LNCaP clone FGC (cell line): Measurements from ENCODE around the gene CCDC90B.

ENCODE experiments used
- DNase-seq: peaks from one replicate; pipeline ENCODE4 v3.0.0-alpha.2; 2011; ENCODE audit warnings: low read depth
- H3K4me3 ChIP-seq: 2 replicates; pipeline ENCODE4 v1.5.1; 2011; ENCODE audit warnings: mild to moderate bottlenecking, low read depth, low read length, control low read depth
- TF ChIP-seq, protein P1 (sequence below): IDR thresholded peaks from 2 replicates; pipeline ENCODE4 v1.5.1; 2012; ENCODE audit warnings: mild to moderate bottlenecking; ENCODE audit not compliant: control insufficient read depth, insufficient read depth; ENCODE audit errors: extremely low read depth

CCDC90B gene

DNA sequence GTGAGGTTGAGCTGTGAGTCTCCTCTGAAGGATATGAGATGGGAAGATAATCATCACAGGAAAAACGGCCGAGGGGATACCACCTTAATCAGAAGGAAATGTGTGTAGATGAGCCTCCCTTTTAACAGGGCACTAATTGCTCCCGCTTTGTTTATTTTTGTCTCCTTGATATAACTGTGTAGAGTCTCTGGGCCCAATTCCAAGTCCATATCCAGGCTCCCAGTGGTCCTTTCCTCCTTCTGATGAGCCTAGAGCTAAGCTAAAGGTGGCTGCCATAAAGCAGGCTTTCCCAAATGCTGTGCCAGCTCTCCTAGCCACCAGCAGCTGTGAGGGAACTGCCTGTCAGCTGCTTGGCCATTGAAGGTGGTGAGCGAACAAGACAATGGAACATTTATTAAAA is 17.1 kb upstream of the CCDC90B start:
- H3K4me3 ChIP-seq, result no peak overlapping the region
- peak; percentile 46 for DNase-seq
- TF ChIP-seq, protein P1, sequence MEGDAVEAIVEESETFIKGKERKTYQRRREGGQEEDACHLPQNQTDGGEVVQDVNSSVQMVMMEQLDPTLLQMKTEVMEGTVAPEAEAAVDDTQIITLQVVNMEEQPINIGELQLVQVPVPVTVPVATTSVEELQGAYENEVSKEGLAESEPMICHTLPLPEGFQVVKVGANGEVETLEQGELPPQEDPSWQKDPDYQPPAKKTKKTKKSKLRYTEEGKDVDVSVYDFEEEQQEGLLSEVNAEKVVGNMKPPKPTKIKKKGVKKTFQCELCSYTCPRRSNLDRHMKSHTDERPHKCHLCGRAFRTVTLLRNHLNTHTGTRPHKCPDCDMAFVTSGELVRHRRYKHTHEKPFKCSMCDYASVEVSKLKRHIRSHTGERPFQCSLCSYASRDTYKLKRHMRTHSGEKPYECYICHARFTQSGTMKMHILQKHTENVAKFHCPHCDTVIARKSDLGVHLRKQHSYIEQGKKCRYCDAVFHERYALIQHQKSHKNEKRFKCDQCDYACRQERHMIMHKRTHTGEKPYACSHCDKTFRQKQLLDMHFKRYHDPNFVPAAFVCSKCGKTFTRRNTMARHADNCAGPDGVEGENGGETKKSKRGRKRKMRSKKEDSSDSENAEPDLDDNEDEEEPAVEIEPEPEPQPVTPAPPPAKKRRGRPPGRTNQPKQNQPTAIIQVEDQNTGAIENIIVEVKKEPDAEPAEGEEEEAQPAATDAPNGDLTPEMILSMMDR, result no peak

DNA sequence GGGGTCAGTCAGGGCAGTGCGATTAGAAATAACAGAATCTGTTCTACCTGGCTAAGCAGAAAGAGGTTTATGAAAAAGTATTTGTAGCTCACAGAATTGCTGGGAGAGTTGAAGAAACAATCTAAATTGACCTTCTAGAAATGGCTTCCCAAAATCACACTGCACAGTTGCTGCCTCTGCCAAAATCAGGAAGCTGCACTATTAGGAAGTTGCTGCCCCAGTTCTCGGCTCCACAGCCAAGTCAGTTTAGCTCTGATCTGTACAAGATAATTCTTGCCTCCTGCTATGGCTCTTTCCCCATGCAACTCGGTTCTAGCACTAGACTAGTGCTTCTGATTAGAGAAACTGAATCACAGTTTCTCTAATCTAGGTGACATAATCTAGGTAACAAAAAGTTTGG is 16.0 kb upstream of the CCDC90B start:
- TF ChIP-seq, protein P1, result no peak

DNA sequence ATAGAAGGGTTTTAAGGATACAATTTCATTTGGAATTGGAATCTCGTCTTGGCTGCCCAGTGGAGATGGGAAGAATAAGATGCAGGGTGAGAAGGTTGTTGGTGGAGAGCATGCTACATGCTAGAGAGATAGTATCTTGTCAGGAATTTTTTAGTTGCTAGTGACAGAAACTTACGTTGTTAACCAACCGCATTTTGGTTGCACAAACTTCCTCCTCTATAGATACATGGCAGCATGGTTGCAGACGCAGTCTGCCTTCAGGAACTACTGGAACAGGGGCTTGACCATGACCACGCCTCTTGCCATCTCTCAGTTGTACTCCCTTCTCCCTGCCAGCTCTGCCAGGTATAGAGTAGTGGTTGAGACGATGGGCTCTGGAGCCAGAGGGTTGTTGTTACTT is 13.5 kb upstream of the CCDC90B start:
- no peak overlapping the region for H3K4me3 ChIP-seq
- TF ChIP-seq, protein P1, result no peak
- no peak for DNase-seq

More for the DNA sequence above, 16.0 kb upstream of the CCDC90B start:
- DNase-seq, result no peak
- no peak overlapping the region for H3K4me3 ChIP-seq

DNA sequence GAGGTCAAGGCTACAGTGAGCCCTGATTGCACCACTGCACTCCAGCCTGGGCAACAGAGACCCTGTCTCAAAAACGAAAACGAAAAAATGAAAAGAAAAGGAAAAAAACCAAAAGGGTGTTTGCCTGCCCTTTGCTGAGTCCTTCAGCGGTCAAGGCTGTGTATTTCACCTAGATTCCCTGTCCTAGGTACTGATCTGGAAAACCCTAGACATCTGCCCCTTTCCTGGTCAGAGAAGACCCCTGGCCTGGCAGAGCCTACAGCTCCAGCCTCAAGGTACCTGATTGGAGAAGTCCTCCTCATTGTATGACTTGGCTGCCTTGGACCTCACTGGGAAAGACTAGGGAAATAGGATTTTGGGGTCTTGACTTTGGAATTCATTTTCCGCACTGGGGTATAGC is 8.0 kb upstream of the CCDC90B start:
- TF ChIP-seq, protein P1, result no peak
- no peak overlapping the region for H3K4me3 ChIP-seq
- no peak for DNase-seq

DNA sequence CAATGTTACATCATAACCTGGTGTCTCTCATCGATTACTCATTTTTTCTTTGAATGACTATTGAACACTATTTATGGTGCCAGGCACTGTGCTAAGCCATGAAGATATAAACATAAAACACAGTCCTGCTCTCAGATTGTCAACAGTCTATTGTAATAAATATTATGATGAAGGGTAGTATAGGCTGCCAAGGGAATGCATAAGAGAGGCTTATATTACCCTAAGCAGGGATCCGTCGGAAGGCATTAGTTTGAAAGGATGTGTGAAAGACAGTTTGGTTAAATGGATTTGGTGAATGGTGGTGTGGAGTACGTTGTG is 7.2 kb upstream of the CCDC90B start:
- no peak for DNase-seq
- H3K4me3 ChIP-seq, result no peak overlapping the region
- TF ChIP-seq, protein P1, result no peak

DNA sequence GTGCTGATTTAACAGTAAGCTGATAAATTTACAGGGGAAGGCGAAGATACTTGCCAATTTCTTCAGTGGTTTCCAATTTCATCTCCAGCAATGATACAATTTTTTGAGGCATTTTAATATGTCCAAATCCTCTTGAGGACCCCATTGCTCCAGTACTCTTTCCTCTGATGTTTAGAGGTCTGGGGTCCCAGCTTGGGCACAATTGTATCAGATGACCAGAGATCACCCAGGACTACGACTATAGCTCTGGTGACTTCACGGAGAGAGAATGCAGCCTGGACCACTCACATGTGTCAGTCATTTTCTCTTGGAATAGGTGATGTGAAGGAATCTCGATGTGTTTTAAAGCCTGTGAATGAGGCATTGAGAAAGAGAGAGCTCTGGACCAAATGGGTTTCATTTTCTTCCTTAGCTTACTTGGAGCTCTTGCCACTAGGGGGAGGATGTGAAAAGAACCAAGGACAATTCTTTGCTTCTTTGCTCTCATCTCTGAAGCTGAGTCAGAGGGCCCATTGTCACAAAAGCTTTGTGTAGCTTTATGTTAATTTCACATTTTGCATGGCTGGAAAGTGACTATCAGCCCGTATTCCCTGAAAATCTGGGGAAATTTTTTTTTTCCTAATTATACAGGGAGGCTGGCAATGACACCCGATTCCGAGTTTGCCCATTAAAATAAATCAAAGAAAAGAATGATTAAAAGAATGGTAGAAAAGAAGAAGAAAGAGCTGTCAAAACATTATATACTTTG is 6.7 kb upstream of the CCDC90B start:
- H3K4me3 ChIP-seq, result no peak overlapping the region

DNA sequence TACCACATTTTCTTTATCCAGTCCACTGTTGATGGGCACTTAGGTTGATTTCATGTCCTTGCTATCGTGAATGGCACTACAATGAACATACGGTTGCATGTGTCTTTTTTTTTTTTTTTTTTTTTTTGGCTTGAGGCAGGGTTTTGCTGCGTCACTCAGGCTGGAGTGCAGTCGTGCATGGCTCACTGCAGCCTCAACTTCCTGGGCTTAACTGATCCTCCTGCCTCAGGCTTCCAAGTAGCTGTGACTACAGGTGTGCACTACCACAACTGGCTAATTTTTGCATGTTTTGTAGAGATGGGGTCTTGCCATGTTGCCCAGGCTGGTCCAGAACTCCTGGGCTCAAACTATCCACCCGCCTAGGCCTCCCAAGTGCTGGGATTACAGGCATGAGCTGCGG is 1.5 kb upstream of the CCDC90B start:
- TF ChIP-seq, protein P1, result no peak
- H3K4me3 ChIP-seq, result no peak overlapping the region
- no peak for DNase-seq

More for the DNA sequence above, 6.7 kb upstream of the CCDC90B start:
- TF ChIP-seq, protein P1, result peak; percentile 65
- DNase-seq, result peak; percentile 25
